PC-9 (cell line): ENCODE results near the gene ZDHHC8. TPM values are rescaled to one million over a fixed set of nuclear protein-coding genes. Genes with fewer than 3 reads are reported as not detected.
A peak's percentile ranks its signal among the peaks of the same experiment; 100 is the strongest.

Experiments
- BruUV-seq: library from RNA; stranded (reverse); fragments of 400-500 nt; replicated peaks from 2 replicates; lab custom pipeline; 2021; lab: Mats Ljungman, UMichigan
- CTCF ChIA-PET: fragments of 300-600 bp; sonication (Branson Sonifier 250); formaldehyde crosslinking; loops from one replicate; lab custom pipeline; 2022; ENCODE audit warnings: antibody characterized with exemption; lab: Charles Lee
- POLR2A ChIA-PET: fragments of 300-600 bp; sonication (Branson Sonifier 250); formaldehyde crosslinking; loops from one replicate; lab custom pipeline; 2022; ENCODE audit warnings: antibody characterized with exemption; ENCODE audit not compliant: unreplicated experiment; lab: Charles Lee
- DNase-seq, 2 experiments: peaks; one replicate each; pipeline versions ENCODE4 v3.0.0 to v3.0.0-alpha.2; 2015 to 2022; ENCODE audit warnings: mixed read lengths in 1 of 2
- H2AFZ ChIP-seq: fragments of 200-600 bp; sonication (generic); 2 replicates; pipeline ENCODE4 v1.8.1; 2017; ENCODE audit warnings: antibody characterized with exemption
- H3F3A ChIP-seq: fragments of 200-600 bp; sonication (generic); 2 replicates; pipeline ENCODE4 v1.8.1; 2017; ENCODE audit warnings: antibody characterized with exemption, mild to moderate bottlenecking, low read depth; ENCODE audit not compliant: insufficient read depth
- H3K27ac ChIP-seq: fragments of 200-600 bp; sonication (generic); 2 replicates; pipeline ENCODE4 v1.6.1; 2016; ENCODE audit warnings: mixed run types
- H3K27me3 ChIP-seq: fragments of 200-600 bp; sonication (generic); 2 replicates; pipeline ENCODE4 v1.6.1; 2016; ENCODE audit warnings: low read depth, mixed run types; ENCODE audit not compliant: insufficient read depth
- H3K36me3 ChIP-seq: fragments of 200-600 bp; sonication (generic); 2 replicates; pipeline ENCODE4 v1.6.1; 2016; ENCODE audit warnings: low read depth, mixed run types
- H3K4me1 ChIP-seq: fragments of 200-600 bp; sonication (generic); replicated peaks from 2 replicates; pipeline ENCODE4 v1.6.1; 2016; ENCODE audit warnings: mixed run types; ENCODE audit not compliant: insufficient read depth
- H3K4me2 ChIP-seq: fragments of 200-600 bp; sonication (generic); 2 replicates; pipeline ENCODE4 v1.6.1; 2017; ENCODE audit warnings: mixed run types
- H3K4me3 ChIP-seq: fragments of 200-600 bp; sonication (generic); 2 replicates; pipeline ENCODE4 v1.6.1; 2016; ENCODE audit warnings: mixed run types
- H3K79me2 ChIP-seq: fragments of 200-600 bp; sonication (generic); 2 replicates; pipeline ENCODE4 v1.6.1; 2017; ENCODE audit warnings: low read depth, mixed run types
- H3K9me2 ChIP-seq: fragments of 200-600 bp; sonication (generic); 2 replicates; pipeline ENCODE4 v1.8.1; 2017; ENCODE audit warnings: mild to moderate bottlenecking; ENCODE audit not compliant: insufficient read depth
- H3K9me3 ChIP-seq: fragments of 200-600 bp; sonication (generic); 2 replicates; pipeline ENCODE4 v1.8.1; 2016; ENCODE audit warnings: low read depth; ENCODE audit not compliant: insufficient read depth
- H4K20me1 ChIP-seq: fragments of 200-600 bp; sonication (generic); 2 replicates; pipeline ENCODE4 v1.8.1; 2017; ENCODE audit not compliant: insufficient read depth
- EZH2 ChIP-seq: fragments of 200-600 bp; sonication (generic); IDR thresholded peaks from 2 replicates; pipeline ENCODE4 v1.8.0; 2017; ENCODE audit warnings: antibody characterized with exemption, low read depth
- intact Hi-C: fragments of 100-400 bp; cut with micrococcal nuclease; formaldehyde crosslinking; loops from one replicate; pipeline ENCODE4 v1.10.0; 2022; ENCODE audit not compliant: unreplicated experiment
- total RNA-seq: library from RNA; stranded (reverse); gene quantifications from 2 replicates; pipeline ENCODE4 v1.2.3, GENCODE V29; 2021
- TF ChIP-seq, protein P1 (sequence below): fragments of 200-600 bp; sonication (generic); conservative IDR thresholded peaks from 2 replicates; pipeline ENCODE4 v1.6.1; 2017; ENCODE audit warnings: mixed run types, antibody characterized with exemption, mild to moderate bottlenecking, moderate library complexity

The ZDHHC8 gene
- total RNA-seq, 1 experiment from 2014 or later: 34.4 TPM

DNA sequence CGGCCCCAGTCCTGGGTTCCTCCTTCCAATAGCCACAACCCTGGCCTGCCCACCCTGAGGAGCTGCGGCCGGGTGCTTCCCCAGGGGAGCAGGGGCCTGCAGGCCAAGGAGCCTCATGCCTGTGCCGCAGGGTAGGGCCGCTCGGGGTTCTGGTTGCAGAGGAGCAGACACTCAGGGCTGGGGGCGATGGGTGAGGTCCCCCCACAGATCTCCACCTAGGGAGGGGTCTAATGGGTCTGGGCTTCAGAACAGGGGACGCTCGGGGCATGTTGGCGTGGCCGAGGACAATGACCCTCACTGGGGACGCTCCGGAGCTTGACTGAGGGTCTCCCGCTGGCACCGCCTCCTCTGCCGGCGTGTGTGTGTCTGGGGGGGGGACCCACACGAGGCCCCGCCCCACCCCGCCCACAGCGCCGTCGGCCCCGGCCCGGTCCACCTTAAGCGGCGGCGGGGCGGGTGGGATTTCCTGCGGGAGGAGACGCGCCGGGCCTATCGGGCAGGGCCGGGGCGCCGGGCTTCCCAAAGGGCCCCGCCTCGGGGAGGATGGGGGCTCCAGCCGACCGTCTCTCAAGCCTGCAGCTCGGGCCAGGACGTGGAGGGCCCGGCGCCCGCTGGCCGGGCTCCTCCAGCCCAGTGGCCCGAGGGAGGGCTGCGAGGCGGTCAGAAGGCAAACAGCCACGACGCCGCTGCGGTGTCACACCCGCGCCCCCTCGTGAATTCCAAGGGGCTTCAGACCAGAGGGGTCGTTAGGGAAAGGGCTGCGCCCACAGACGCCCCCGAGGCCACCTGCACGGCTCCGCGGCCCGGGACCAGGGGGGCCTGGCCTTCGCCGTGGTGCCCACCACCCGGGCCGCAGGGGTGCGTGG, 640 bp upstream of the ZDHHC8 start:
- intact Hi-C loops: no loop called here
- peak in 1 of 2 experiments; percentile 60 for DNase-seq
- Histone ChIP-seq H3K9me3 (no peaks in the 10 kb centered on the region), H3K36me3 (no peaks in the 10 kb centered on the region), H2AFZ (peak overlapping the region; percentile 81), H4K20me1 (peaks cover 7% of the 10 kb centered on the region; the same call in 1 of the 2 replicates), H3F3A (peaks cover 8% of the 10 kb centered on the region; the same call in 1 of the 2 replicates), H3K4me3 (peak overlapping the region; percentile 59; the same call in 1 of the 2 replicates), H3K27me3 (no peaks in the 10 kb centered on the region), H3K27ac (no peak overlapping the region), H3K79me2 (no peaks in the 10 kb centered on the region), H3K4me1 (no peaks in the 10 kb centered on the region; the same call in 1 of the 2 replicates), H3K4me2 (peak overlapping the region; percentile 70), H3K9me2 (no peaks in the 10 kb centered on the region)
- POLR2A ChIA-PET: no interaction called here
- no TSS peak for BruUV-seq
- TF ChIP-seq EZH2: no peak
- TF ChIP-seq, protein P1, sequence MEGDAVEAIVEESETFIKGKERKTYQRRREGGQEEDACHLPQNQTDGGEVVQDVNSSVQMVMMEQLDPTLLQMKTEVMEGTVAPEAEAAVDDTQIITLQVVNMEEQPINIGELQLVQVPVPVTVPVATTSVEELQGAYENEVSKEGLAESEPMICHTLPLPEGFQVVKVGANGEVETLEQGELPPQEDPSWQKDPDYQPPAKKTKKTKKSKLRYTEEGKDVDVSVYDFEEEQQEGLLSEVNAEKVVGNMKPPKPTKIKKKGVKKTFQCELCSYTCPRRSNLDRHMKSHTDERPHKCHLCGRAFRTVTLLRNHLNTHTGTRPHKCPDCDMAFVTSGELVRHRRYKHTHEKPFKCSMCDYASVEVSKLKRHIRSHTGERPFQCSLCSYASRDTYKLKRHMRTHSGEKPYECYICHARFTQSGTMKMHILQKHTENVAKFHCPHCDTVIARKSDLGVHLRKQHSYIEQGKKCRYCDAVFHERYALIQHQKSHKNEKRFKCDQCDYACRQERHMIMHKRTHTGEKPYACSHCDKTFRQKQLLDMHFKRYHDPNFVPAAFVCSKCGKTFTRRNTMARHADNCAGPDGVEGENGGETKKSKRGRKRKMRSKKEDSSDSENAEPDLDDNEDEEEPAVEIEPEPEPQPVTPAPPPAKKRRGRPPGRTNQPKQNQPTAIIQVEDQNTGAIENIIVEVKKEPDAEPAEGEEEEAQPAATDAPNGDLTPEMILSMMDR: no peak
- CTCF ChIA-PET: interaction anchor here (0.7 kb wide), 1 partner anchor 308 kb away, joined by 4 read pairs; no protein-coding TSS in a partner anchor

DNA sequence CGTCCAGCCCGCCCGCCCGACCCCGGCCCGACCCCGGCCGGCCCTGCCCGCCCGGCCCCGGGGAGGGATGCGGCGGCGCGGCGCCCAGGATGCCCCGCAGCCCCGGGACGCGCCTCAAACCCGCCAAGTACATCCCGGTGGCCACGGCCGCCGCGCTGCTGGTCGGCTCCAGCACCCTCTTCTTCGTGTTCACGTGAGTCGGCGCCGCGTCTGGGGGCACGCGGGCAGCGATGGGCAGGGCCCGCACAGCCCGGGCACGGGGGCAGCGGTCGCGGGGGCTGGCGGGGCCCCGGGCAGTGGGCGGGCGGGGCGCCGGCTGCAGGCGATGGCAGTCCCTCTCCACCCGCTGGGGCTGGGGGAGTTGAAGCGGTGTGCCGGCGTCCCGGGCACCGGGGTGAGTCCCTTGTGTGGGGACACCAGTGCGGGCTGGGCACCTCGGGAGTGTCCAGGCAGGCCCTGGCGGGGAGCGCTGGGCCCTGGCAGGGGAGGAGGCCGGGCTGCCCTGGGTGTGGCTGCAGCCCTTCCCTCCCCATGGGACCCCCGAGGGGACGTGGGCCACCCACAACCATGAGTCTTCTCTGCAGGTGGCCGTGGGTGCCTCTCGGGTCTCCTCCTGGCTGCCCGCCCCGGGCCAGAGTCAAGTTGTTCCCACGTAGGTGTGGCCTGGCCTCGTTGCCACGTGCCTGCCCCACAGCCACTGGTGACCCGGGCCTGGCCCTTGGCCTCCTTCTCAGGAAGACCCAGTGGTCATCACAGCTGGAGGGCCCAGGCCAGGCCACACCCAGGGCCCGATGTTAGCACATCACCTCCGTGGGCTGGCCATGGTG, 468 bp downstream of the ZDHHC8 start:
- Histone ChIP-seq H3K79me2 (no peaks in the 10 kb centered on the region), H2AFZ (no peak overlapping the region)
- CTCF ChIA-PET: no interaction called here

More for the DNA sequence above, 468 bp downstream of the ZDHHC8 start:
- no peak overlapping the region for H3K27ac ChIP-seq
- POLR2A ChIA-PET: no interaction called here
- H3K4me1 ChIP-seq: no peaks in the 10 kb centered on the region; the same call in 1 of the 2 replicates
- H3K4me3 ChIP-seq: peak overlapping the region; percentile 58
- H3K36me3 ChIP-seq: no peaks in the 10 kb centered on the region
- peak in 1 of 2 experiments; percentile 21 for DNase-seq
- no peaks in the 10 kb centered on the region for H3K9me3 ChIP-seq
- BruUV-seq: no TSS peak
- no peaks in the 10 kb centered on the region for H3K27me3 ChIP-seq
- H4K20me1 ChIP-seq: peaks cover 7% of the 10 kb centered on the region; the same call in 1 of the 2 replicates
- peaks cover 8% of the 10 kb centered on the region; the same call in 1 of the 2 replicates for H3F3A ChIP-seq
- TF ChIP-seq EZH2: no peak
- TF ChIP-seq, protein P1: no peak
- intact Hi-C loops: no loop called here
- H3K4me2 ChIP-seq: peak overlapping the region; percentile 75
- H3K9me2 ChIP-seq: no peaks in the 10 kb centered on the region
